Caco-2 (cell line): ENCODE measurements around the gene PRRT4. TPM values are rescaled to one million over a fixed set of nuclear protein-coding genes. Genes with fewer than 3 reads are reported as not detected.

Experiments used
- BruUV-seq: library from RNA; stranded (reverse); fragments of 400-500 nt; replicated peaks from 2 replicates; lab custom pipeline; 2021; lab: Mats Ljungman, UMichigan
- CTCF ChIA-PET: fragments of 300-600 bp; sonication (Branson Sonifier 250); formaldehyde crosslinking; loops from one replicate; lab custom pipeline; 2022; ENCODE audit warnings: antibody characterized with exemption; lab: Charles Lee
- POLR2A ChIA-PET: fragments of 300-600 bp; sonication (Branson Sonifier 250); formaldehyde crosslinking; loops from one replicate; lab custom pipeline; 2022; ENCODE audit warnings: antibody characterized with exemption; lab: Charles Lee
- DNase-seq, 2 experiments: peaks; one replicate each; pipeline versions ENCODE4 v3.0.0 to v3.0.0-alpha.2; 2020 to 2022
- H3K27me3 ChIP-seq: replicated peaks from 2 replicates; pipeline ENCODE4 v1.6.0; 2011; ENCODE audit warnings: low read length; ENCODE audit not compliant: control insufficient read depth, insufficient read depth
- H3K36me3 ChIP-seq: 2 replicates; pipeline ENCODE4 v1.5.1; 2011; ENCODE audit warnings: low read length; ENCODE audit not compliant: control insufficient read depth, insufficient read depth
- H3K4me1 ChIP-seq: fragments of 250-450 bp; sonication (Bioruptor Pico); 2 replicates; pipeline ENCODE4 v1.5.1; 2020; ENCODE audit warnings: mild to moderate bottlenecking
- H3K4me3 ChIP-seq: 2 replicates; pipeline ENCODE4 v1.5.1; 2011; ENCODE audit warnings: low read depth, mild to moderate bottlenecking, control low read depth, low read length
- H3K9me3 ChIP-seq: fragments of 250-450 bp; sonication (Bioruptor Pico); 2 replicates; pipeline ENCODE4 v1.5.1; 2020; ENCODE audit warnings: mild to moderate bottlenecking, moderate library complexity
- H3K27ac Mint-ChIP-seq: one replicate; pipeline ENCODE4 v1.8.0; 2022; ENCODE audit warnings: mixed read lengths; ENCODE audit not compliant: unreplicated experiment
- H3K27me3 Mint-ChIP-seq: one replicate; pipeline ENCODE4 v1.8.0; 2022; ENCODE audit warnings: mixed read lengths; ENCODE audit not compliant: insufficient read depth, unreplicated experiment
- H3K36me3 Mint-ChIP-seq: one replicate; pipeline ENCODE4 v1.8.0; 2022; ENCODE audit warnings: mild to moderate bottlenecking, mixed read lengths; ENCODE audit not compliant: insufficient read depth, unreplicated experiment
- H3K4me1 Mint-ChIP-seq: one replicate; pipeline ENCODE4 v1.8.0; 2022; ENCODE audit warnings: low read depth, mixed read lengths; ENCODE audit not compliant: unreplicated experiment
- H3K4me3 Mint-ChIP-seq: one replicate; pipeline ENCODE4 v1.8.0; 2022; ENCODE audit warnings: mild to moderate bottlenecking, moderate library complexity, mixed read lengths; ENCODE audit not compliant: unreplicated experiment
- H3K9me3 Mint-ChIP-seq: one replicate; pipeline ENCODE4 v1.8.0; 2022; ENCODE audit warnings: mixed read lengths; ENCODE audit not compliant: unreplicated experiment
- CTCF ChIP-seq, 2 experiments: fragments of 200-600 bp in 1 of 2; IDR thresholded peaks; 1 replicate in 1 of 2; 2 replicates in 1 of 2; pipeline versions ENCODE4 v1.5.1 to v1.8.0; 2011 to 2022; ENCODE audit warnings: antibody characterized with exemption in 1 of 2, control low read depth in 1 of 2, inconsistent platforms in 1 of 2, low read depth in 1 of 2, low read length in 1 of 2, mild to moderate bottlenecking in 1 of 2, moderate library complexity in 1 of 2; ENCODE audit not compliant: insufficient read depth in 1 of 2, severe bottlenecking in 1 of 2, unreplicated experiment in 1 of 2
- intact Hi-C: fragments of 100-400 bp; cut with micrococcal nuclease; formaldehyde crosslinking; loops from one replicate; pipeline ENCODE4 v1.10.0; 2022; ENCODE audit not compliant: unreplicated experiment
- total RNA-seq: library from RNA; stranded (reverse); gene quantifications from 2 replicates; pipeline ENCODE4 v1.2.3, GENCODE V29; 2022

PRRT4 gene
- total RNA-seq, 1 experiment from 2014 or later, result 0.43 TPM

GRCh38 chr7:128366300-128366699 lies 4.8 kb upstream of the PRRT4 start:
- H3K9me3 ChIP-seq, result no peaks in the 10 kb centered on the region
- Mint-ChIP-seq H3K4me3 (no peak overlapping the region), H3K27ac (no peak overlapping the region), H3K9me3 (no peaks in the 10 kb centered on the region), H3K36me3 (no peaks in the 10 kb centered on the region), H3K27me3 (peaks cover 27% of the 10 kb centered on the region), H3K4me1 (peaks cover 4% of the 10 kb centered on the region)
- TF ChIP-seq CTCF (IDR thresholded peaks at IDR 0.05; ENCODE audit: insufficient read depth in 1 of 2, low read depth in 1 of 2, low read length in 1 of 2, severe bottlenecking in 1 of 2, unreplicated experiment in 1 of 2), result no peak
- ChIA-PET POLR2A (no interaction called here), CTCF (interaction anchor here (0.6 to 1.1 kb wide), 2 partner anchors 21 to 31 kb away, joined by 3 to 6 read pairs; no protein-coding TSS in a partner anchor)
- H3K4me1 ChIP-seq, result no peaks in the 10 kb centered on the region
- no peaks in the 10 kb centered on the region for H3K36me3 ChIP-seq
- no peaks in the 10 kb centered on the region; the same call in none of the 2 replicates for H3K27me3 ChIP-seq
- H3K4me3 ChIP-seq, result no peak overlapping the region
- intact Hi-C loops, result no loop called here
- BruUV-seq, result no TSS peak
- DNase-seq, result no peak

DNA sequence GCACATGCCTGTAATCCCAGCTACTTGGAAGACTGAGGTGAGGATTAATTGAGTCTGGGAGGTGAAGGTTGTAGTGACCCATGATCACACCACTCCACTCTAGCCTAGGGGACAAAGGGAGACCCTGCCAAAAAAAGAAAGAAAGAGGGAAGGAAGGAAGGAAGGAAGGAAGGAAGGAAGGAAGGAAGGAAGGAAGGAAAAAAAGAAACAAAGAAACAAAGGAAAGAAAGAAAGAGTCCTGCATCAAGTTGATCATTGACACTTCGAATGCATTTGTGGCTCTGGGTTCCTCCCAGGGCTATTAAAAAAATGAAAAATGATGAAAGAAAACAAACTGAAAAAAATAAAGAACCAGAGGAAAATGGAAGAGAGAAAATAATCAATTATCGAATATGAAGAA lies 3.9 kb upstream of the PRRT4 start:
- Histone ChIP-seq H3K27me3 (no peaks in the 10 kb centered on the region; the same call in none of the 2 replicates), H3K4me1 (0 out of 2 replicates have a peak, but pooled peaks cover 5% of the 10 kb centered on the region), H3K36me3 (no peaks in the 10 kb centered on the region), H3K4me3 (no peak overlapping the region), H3K9me3 (no peaks in the 10 kb centered on the region)
- Mint-ChIP-seq H3K9me3 (no peaks in the 10 kb centered on the region), H3K4me3 (no peak overlapping the region), H3K27me3 (peaks cover 31% of the 10 kb centered on the region), H3K4me1 (peaks cover 4% of the 10 kb centered on the region), H3K36me3 (no peaks in the 10 kb centered on the region), H3K27ac (no peak overlapping the region)
- BruUV-seq, result no TSS peak
- CTCF ChIA-PET, result interaction anchor here (0.7 kb wide), 1 partner anchor 19 kb away, joined by 3 read pairs; no protein-coding TSS in a partner anchor
- intact Hi-C loops, result no loop called here
- POLR2A ChIA-PET, result no interaction called here
- no peak for TF ChIP-seq CTCF (IDR thresholded peaks at IDR 0.05; ENCODE audit: insufficient read depth in 1 of 2, low read depth in 1 of 2, low read length in 1 of 2, severe bottlenecking in 1 of 2, unreplicated experiment in 1 of 2)
- DNase-seq, result no peak

DNA sequence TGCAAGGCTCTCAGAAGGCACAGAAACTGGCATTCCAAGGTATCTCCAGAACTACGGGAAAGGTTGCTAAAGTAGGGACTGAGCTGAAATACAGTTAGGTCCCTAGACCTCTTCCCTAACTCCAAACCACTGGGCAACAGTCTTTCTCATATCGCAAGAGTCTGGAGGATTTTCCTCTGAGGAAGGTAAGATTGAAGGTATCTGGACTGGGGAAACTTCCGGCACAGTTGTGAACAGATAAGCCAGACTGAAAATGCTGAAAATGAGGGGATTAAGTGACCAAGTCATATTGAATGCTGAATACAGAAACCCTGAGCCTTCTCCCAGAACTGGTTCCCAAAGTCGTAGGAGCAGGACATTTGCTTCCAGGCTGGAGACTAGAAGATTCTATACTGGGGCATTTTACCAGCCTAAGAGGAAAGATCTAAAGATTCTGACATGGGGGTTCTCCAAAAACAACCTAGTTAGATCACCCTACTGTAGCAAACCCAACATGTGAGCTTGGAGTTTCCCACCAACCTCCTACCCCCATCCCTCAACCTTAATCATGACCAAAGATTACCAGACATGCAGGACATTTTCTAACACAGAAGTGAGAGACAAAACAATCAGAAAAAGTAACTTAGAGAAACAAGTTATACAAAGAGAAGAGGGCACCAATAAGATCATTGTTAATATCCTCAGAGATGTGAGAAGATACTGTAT lies 2.8 kb upstream of the PRRT4 start:
- Mint-ChIP-seq H3K4me3 (no peak overlapping the region), H3K27me3 (peaks cover 31% of the 10 kb centered on the region), H3K36me3 (no peaks in the 10 kb centered on the region), H3K9me3 (no peaks in the 10 kb centered on the region), H3K27ac (no peak overlapping the region), H3K4me1 (peaks cover 4% of the 10 kb centered on the region)
- BruUV-seq, result no TSS peak
- Histone ChIP-seq H3K9me3 (no peaks in the 10 kb centered on the region), H3K4me1 (0 out of 2 replicates have a peak, but pooled peaks cover 5% of the 10 kb centered on the region), H3K27me3 (no peaks in the 10 kb centered on the region; the same call in none of the 2 replicates), H3K4me3 (no peak overlapping the region), H3K36me3 (no peaks in the 10 kb centered on the region)
- CTCF ChIA-PET, result no interaction called here
- POLR2A ChIA-PET, result no interaction called here
- no peak for DNase-seq
- no peak for TF ChIP-seq CTCF (IDR thresholded peaks at IDR 0.05; ENCODE audit: insufficient read depth in 1 of 2, low read depth in 1 of 2, low read length in 1 of 2, severe bottlenecking in 1 of 2, unreplicated experiment in 1 of 2)
- intact Hi-C loops, result no loop called here
